HG02852 (cell line): ENCODE results near the gene VGLL4.

ENCODE experiments used
- ATAC-seq: cut with Tn5 transposase; IDR thresholded peaks from one replicate; pipeline ENCODE4 v1.9.1; 2021; ENCODE audit warnings: mild to moderate bottlenecking, moderate library complexity; ENCODE audit not compliant: unreplicated experiment

VGLL4 gene

DNA sequence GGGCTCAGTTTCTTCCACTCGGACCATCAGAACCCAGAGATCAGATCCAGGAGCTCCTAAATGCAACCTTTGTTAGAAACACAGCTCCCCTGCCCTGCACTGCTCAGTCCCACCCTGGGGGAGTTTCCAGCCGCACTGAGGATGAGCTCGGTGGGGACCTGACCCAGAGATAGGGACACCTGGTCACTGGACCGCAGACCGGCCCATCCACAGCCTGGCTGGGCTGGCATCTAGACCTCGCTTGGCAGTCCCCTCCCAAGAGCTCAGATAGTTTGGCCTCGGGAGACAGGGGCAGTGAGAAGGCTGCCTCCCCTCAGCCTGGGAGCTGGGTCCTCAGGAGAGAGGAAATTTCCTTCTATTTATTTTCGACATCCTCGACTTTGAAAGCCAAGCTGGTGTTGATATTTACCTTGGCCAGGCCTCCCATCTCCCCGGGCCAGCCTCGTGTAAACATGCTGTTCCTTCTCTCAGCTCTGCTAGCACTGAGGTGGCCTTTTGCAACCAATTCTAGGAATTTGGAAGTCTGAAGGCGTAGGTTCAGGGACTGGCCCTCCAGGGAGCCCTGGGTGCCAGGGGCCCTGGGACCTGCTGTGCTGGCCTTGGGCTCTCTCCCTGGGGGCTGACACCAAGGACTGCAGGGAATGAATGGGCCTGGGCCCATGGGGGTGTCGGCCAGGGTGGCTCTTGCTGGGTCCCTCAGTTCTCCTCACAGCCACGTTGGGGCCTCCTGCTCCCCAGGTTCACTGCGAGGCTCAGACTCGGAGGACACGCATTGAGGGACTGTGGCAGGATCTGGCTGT, 90.1 kb downstream of the VGLL4 start:
- no peak for ATAC-seq

DNA sequence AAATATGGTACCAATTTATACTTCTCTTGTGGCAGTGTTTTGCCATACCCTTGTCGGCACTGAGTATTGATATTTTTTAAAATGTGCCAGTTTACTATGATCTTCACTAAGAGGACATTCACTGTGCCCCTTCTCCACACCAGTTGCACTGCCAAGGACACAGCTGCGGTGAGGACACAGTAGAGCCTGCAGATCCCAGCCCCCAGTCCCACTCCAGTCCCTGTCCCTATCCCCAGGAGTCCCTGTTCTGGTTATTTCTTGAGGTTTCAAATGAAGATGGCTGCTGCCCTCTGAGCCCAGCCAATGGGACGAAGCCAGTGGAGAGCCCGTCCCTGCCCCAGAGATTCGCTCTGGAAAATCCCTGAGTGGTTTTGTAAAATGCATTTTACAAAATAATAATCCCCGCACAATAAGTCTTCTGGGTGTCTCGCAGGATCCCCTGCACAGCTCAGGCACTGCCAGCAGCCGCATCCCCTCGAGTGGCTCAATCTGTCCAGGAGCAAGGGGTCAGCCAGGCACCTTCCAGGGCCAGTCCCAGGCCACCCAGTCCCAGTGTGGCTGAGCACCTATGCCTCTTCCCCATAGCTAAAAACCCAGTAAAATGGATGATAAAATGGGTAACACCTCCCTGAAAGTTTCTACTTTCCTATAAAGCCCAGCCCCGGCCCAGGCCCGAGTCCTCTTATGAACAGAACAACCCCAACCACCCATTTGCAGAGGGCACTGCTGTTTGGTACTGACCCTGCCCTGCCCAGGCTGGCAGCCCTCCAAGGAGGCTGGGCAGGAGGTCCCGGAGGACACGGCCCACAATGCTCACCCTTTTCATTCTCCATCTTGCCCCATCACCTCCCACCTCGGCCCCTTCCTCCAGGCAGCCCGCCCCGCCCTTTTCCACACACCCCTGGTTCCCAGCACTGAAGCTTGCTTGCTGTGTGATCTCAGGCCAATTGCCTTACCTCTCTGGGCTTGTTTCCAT, 91.1 kb downstream of the VGLL4 start:
- no peak for ATAC-seq

DNA sequence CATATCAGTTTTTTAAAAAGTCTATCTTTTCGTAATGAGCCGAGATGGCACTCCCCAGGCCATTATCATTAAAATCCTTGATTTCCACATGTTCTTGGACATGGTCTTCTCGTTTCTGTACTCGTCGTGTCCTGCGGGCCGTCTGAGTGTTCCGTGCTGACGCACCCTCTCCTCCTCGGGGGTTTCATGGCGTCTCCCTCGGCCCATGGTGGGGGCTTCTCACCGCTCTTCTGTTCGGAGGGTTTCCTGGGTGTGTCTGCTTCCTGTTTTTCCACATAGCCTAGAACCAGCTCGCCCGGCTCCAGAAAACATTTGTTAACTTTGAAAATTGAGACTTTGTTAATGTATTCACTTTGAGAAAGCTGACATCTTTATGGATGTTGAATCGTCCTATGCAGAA, 92.7 kb downstream of the VGLL4 start:
- ATAC-seq: no peak

DNA sequence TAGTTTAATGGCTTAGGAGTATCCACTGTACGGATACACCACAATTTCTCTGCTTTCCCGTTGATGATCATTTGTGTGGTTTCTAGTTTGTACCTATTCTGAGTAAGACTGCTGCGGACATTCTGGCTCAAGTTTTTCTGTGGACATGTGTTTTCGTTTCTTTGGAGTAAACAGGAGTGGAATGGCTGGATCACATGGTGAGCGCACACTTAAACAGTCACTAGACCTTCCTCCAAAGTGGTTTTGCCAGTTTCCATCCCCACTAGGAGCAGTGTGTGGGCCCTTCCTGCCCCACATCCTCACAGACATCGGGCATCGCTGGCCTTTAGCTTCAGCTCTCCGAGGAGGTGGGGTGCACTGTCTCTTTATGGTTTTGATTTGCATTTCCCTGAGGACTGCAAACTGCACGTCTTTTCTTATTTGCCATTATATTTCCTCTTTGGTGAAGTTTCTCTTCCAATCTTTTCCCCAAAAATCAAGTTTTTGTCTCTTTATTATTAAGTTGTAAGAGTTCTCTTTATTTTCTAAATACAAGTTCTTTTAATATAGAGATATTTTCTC, 94.1 kb downstream of the VGLL4 start:
- ATAC-seq: no peak

DNA sequence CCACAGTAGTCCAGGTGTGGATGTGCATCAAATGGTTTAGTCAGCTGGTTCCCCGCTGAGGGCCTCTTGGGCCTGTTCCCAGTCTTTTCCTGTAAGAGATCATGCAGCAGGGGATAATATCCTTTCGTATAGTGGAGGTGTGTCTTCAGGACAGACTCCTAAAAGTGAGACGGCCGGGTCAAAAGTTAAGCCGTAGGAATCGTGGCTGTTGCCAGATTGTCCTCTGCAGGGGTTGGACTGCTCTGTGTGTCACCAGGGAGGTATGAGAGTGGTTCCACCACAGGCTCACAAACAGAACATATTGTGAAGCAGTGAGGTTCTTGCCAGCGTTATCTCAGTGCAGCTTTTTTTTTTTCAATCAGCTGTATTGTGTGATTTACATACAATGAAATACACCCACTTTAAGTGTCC, 95.0 kb downstream of the VGLL4 start:
- ATAC-seq: no peak

DNA sequence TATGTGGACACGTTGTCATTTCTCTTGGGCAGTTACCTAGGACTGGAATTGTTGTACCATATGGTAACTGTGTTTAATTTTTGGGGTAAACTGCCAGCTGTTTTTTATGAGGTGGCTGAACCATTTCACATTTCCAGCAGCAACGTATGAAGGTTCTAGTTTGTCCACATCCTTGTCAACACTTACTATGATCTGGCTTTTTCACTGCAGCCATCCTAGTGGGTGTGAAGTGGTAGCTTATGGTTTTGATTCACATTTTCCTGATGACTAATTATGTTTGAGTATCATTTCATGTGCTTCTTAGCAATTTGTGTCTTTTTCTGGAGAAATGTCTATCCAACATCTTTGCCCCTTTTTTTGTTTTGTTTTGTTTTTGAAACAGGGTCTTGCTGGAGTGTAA, 96.2 kb downstream of the VGLL4 start:
- no peak for ATAC-seq

DNA sequence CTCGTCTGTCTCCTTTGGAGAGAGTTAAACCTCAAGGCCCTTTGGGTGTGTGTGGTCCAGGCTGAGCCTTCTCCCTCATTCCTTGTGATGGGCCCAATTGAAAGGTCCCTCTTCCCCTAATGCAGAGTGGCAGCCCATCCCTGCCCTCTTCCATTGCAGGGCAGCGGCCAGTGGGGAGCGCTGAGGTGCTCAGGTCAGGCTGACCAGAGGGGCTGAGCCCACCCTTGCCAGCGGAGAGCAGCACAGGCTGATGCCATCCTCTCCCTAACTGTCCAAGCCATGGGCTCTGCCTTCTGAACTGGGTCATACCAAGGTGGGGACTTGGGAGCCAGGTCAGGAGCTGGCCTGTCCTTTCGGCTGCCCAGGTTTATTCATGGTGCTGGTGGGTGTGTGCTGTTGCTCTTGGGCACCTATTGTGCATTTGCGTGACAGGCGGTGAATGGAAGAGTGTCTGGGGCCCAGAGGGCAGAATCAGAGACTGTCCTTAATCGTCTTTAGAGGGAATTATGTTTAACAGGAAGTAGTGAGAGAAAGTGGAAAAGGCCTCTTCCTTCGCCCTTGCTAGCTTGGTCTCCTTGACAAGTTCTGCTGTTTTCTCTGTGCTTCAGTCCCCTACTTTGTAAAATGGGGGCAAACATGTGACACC, 96.9 kb downstream of the VGLL4 start:
- ATAC-seq: no peak

DNA sequence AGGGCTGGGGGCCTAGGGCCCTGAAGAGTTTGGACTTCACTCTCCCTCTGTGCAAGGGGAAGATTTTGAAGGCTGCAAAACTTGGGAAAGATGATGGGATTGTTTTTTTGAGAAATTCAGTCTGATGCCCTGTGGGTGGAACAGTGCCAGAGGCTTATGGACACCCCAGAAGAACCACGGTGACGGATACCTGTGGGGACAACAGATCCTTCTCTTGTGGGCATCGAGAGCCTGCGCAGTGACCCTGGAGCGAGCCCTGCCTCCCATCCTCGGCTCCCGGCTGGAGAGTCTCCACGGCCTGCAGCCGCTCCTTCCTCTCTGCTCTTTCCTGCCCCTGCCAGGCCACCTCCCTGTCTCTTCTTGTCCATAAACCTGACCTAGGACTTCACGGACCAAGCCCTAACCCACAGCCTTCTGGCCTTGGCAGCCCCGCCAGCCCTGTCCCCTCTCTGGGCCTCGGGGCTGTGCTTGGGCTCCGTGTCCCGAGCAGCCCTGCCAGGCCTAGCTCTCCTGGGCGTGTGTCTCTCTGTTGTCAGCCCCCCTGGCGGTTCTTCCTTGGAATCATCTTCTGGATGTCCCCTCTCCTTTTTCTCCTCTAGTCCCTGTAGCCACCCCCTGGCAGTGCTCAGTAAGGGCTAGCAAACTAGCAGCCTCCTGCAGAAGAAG, 98.4 kb downstream of the VGLL4 start:
- no peak for ATAC-seq

DNA sequence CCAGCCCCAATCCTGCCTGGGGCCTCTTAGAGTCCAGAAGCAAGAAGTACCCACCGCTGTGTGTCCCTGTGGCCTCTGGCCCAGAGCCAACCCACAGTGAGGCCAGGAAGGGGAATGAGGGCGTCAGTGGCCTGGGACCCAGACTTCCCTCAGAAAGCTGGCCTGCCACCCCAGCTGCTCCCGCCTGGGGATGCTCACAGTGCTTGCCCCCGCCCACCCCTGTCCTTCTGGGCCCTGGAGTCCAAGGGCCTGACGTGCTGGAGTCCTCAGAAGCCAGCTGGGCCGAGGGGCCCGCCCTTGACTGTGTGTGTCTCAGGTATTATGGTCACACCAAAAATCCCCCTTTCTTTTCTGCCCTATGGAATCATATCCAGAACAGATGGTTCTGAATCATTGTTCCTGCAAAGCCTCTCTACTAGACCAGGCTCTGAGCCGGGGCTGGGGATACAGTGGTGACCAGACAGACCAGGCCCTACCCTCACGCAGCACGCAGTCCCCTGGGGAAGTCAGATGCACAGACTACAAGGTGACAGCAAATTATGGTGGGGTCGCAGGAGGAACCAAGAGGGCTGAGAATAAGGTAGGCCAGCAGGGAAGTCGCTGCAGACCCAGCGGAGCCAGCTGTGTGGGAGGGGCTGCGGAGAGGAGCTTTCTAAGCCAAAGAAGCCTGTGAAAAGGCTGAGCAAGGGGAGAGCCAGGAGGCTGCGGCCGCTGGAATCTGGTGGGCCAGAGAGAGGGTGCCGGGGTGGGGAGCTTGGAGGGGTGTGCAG, 99.1 kb downstream of the VGLL4 start:
- no peak for ATAC-seq

DNA sequence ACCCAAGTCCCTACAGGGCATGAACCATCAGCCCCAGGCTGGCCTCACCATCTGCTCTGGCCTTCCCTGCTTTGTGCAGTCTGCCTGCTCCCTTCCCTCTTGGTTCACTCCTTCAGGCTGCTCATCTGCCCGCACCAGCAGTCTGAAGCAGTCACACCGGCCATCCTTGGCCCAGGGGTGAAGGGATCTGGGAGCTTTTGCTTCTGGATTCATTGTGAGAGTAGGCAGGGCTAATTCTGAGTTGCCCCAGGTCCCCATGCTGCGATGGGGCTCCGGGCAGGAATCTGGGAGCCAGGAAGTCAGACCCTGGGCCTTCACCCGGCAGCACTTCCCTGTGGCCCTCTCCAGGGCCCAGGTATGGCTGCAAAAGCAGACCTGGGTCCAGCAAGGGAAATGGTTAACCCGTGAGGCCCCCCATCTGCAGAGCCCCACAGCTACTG, 99.7 kb downstream of the VGLL4 start:
- no peak for ATAC-seq

DNA sequence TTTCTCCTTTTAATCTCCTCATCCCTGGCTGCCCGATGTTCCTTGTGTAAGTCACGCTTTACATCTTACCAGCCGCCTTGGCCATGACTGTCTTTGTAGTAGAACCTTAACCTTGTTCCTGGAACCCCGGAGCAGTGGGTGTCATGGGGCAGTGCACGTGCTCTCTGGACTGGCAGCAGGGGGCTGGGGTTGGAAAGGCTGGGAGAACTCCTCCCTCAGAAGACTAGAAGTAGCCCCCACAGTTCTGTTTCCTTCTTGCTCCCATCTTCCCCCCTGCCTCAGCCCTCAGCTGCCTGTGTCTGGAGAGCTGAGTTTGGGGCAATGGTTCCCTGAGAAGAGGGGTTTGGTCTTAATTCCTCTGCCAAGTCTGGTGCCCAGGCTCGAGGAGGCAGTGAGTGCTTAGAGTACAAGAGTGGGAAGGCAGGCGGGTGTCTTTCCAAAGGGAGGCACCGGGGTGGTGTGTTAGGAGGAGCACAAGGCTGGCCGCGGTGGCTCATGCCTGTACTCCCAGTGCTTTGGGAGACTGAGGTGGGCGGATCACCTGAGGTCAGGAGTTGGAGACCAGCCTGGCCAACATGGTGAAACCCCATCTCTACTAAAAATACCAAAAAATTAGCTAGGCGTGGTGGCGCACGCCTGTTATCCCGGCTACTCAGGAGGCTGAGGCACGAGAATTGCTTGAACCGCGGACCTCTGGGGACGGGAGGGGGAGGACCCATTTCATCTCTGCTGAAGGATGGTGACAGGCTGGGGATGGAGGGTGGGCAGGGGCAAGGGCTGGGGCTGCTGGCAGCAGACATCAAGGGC, 100.4 kb downstream of the VGLL4 start:
- no peak for ATAC-seq

DNA sequence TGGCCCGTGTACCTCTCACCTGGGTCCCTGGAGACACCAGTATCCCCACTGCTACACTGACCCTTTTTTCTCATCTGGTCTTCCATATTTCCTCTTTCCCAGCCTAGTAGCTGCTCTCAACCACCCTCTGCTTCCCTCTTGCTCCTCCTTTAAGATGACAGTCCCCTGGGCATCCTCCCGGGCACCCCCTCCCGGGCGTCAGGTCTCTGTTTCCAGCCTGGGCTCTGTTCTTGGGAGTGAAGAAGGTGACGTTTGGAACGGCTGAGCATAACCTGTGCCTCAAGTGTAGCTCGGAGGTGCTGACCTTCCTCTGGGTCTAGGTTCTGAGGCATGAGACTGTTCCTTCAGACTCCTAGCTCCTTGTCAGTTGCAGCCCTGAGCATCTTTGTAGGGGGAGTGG, 101.2 kb downstream of the VGLL4 start:
- ATAC-seq: no peak

DNA sequence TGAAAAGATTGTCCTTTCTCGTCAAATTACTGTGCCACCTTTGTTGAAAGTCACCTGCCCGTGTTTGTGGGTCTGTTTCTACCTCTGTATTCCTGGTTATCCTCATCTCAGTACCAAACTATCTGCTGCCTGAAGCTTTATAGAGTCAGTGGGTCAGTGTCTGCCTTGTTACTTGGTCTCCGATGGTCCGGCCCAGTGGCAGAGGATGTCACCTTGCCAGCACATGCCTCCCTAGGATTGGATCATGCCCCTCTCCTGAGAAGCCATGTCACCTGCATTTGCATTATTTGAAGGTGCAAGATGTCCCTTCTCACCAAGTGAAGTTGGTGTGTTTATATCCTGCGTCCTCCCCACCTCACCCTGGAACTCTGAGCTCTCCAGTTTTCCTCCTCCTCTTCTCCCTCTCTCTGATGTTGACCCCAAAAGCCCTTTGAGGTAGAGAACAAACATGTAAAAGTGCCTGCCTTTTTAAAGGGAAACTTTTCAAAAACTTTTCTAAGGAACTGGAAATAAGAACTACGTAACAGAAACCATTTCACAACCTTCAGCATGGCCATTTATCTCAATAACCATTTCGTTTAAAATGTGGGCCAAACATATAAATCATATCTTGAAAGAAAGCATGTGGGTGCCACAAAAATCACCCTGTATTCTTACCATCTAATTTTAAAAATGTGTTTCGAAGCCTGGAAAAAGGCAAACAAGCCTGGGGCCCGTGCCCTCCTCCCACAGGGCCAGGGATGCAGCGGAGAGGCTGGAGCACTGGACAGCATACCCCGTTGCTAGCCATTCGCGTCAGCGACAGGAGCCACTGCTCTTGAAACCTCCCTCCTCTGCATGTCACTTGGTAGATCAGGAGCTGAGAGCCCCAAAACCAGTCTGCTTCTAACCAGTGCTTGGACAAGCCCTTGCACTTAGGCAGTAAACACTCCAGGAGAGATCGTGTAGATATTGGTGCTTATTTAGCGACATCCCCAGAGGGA, 102.1 kb downstream of the VGLL4 start:
- ATAC-seq: no peak

DNA sequence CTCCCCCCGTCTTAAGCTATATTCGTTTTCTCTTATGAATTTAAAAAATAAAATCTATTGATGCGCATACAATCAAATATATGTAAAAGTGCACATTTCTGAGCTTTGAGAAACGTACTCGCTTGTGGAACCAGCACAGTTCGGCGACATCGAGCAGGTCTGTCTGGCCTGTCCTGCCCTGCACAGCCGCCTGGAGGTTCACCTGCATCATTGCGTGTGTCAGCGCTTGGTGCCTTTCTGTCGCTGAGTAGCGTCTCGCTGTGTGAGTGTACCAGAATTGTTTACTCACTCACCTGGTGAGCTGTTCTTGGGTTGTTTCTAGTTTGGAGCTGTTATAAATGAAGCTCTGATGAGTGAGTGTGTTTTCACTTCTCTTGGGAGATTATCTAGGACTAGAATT, 104.0 kb downstream of the VGLL4 start:
- no peak for ATAC-seq

DNA sequence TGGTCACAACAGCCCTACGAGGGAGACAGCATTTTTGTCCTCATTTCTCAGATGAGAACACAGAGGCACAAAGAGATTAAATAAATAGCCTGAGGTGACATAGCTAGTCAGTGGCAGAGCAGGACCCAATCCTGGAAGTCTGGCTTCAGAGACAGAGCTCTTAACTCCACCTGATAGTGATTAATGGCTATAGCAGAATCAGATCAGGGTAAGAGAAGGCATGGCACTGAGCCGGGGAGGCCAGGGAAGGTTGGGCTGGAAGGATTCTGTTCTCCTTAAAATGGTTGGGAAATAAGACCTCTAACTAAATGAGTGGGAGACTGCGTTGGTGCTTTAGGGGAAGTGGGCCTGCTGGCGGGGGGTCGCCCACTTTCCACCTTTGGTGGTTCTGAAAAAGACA, 104.5 kb downstream of the VGLL4 start:
- no peak for ATAC-seq

DNA sequence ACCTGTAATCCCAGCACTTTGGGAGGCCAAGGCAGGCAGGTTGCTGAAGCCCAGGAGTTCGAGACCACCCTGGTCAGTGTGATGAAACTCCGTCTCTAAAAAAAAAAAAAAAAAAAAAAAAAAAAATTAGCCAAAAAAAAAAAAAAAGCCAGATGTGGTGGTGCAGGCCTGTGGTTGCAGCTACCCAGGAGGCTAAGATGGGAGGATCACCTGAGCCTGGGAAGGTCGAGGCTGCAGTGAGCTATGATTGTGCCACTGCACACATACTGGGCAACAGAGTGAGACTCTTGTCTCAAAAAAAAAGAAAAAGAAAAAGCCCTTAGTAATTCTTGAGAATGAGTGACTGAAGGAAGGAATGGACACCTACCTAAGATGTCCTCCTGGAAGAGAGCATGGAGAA, 105.1 kb downstream of the VGLL4 start:
- no peak for ATAC-seq

DNA sequence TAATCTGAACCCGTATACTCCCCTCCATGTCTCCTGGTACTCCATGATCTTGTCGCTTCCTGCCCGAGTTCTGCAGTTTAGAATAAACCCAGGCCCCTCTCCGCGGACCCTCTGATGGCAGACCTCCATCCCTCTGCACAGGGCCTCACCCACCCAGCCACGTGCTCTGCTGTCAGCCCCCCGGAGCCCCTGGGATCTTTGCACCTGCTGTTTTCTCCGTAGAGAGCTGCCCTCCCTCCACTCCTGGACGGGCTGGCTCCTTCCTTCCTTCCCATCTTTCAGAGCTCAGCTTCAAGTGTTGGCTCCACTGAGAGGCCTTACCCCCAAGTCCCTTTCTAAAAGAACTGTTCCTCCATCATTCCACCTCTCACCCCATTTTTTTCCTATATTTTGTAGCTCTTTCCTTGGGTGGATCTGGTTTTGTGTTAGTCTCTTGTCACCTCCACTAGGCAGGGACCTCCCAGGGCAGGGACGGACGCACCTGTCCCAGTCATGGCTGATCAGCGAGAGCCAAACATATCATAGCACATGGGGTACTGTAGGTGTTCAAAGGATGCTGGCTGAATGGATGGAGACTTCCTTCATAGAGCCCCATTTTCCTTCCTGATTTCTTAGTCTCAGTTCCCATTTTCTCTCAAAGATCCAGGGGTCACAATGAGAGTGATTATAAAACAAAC, 106.6 kb downstream of the VGLL4 start:
- no peak for ATAC-seq
